Central memory CD8-positive, alpha-beta T cell (primary cell): ENCODE measurements around the gene RNF103.
A peak's percentile ranks its signal among the peaks of the same experiment; 100 is the strongest.
"Not testable (repeated sequence)": the region's sequence is repeated elsewhere in the genome, so short reads cannot be mapped to it uniquely, and the experiment has no call there.

Source experiments
- ATAC-seq: fragments of 150-1000 bp; cut with Tn5 transposase; replicated peaks from 2 replicates; pipeline ENCODE4 v1.10.0; 2022; ENCODE audit warnings: mild to moderate bottlenecking, moderate FRiP score, moderate number of reproducible peaks; ENCODE audit not compliant: poor library complexity, severe bottlenecking; ENCODE audit errors: extremely low read depth
- DNase-seq, 2 donors: peaks; one replicate each; pipeline ENCODE4 v3.0.0; 2021; ENCODE audit warnings: low spot score in 2 of 2
- H3K27ac Mint-ChIP-seq: one replicate; pipeline ENCODE4 v1.8.0; 2022; ENCODE audit warnings: low read depth, mild to moderate bottlenecking, moderate library complexity, mixed read lengths
- H3K27me3 Mint-ChIP-seq: one replicate; pipeline ENCODE4 v1.8.0; 2022; ENCODE audit warnings: mixed read lengths
- H3K36me3 Mint-ChIP-seq: one replicate; pipeline ENCODE4 v1.8.0; 2022; ENCODE audit warnings: mild to moderate bottlenecking, moderate library complexity, mixed read lengths; ENCODE audit not compliant: insufficient read depth
- H3K4me1 Mint-ChIP-seq: one replicate; pipeline ENCODE4 v1.8.0; 2022; ENCODE audit warnings: mixed read lengths
- H3K4me3 Mint-ChIP-seq: one replicate; pipeline ENCODE4 v1.8.0; 2022; ENCODE audit warnings: mild to moderate bottlenecking, moderate library complexity, mixed read lengths
- H3K9me3 Mint-ChIP-seq: one replicate; pipeline ENCODE4 v1.8.0; 2022; ENCODE audit warnings: mixed read lengths

Gene RNF103

DNA sequence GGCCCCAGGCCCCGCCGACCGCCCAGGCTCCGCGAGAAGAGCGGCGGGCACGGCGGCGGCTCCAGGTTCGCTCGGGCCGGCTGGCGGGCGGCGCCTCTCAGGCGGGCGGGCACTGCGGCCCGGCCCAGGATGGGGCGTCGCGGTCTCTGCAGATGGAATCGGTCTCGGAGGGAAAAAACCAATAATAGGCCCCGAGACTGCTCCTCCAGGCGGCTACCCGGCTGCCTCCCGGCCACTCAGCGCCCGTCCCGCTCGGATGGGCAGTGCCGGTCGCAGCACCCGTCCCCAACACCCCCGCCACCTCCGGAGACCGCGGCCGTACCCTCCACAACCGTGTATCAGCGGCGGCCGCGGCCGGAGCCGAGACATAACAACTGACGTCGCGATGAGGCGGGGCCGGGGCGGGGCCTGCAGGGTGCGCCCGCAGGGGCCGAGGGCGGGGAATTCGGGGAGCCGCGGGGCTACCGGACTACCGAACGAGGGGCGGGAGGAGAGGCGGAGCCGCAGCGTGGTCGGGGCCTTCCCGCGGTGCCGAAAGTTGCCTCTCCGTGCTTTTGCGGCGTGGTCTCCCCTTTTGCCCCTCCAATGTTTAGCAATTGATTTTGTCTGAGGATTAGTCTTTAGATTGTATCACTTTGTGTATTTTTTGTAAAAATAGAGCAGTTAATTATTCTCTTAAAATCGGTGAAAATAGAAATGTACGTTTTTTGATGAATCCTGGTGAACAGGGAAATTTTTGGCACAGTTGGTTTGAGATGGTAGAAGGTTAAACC is at the start of gene RNF103:
Gene RNF103 (minus strand): TSS at position 372 of the 773 bp plus-strand sequence. CDS start 979 bp downstream, outside the sequence.
- H3K27ac Mint-ChIP-seq, result peak within 1 kb of the TSS; percentile 92
- peaks cover 25% of the 10 kb centered on the region for H3K36me3 Mint-ChIP-seq
- ATAC-seq, result peak; percentile 81
- peak; percentile 87 to 90 for DNase-seq
- peaks cover 38% of the 10 kb centered on the region for H3K4me1 Mint-ChIP-seq
- H3K27me3 Mint-ChIP-seq, result peaks cover 9% of the 10 kb centered on the region
- H3K9me3 Mint-ChIP-seq, result no peaks in the 10 kb centered on the region
- H3K4me3 Mint-ChIP-seq, result peak within 1 kb of the TSS; percentile 94

DNA sequence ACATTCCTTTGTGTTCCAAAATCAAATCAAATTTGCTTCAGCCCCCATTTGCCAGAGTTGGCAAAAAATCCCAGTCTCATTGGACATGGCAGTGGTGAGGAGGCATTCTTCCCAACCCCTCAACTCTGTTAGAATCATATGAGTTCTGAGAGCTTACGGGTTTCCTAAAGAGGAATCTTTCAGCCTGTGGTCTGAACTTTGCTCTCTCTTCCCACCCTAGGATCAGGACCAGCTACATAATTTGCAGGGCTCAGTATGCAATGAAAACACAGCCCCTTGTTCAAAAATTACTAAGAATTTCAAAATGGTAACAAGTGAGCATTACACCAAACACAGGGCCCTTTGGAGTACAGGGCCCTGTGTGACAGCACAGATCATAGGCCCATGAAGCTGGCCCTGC is 49.3 kb upstream of the RNF103 start:
- no peaks in the 10 kb centered on the region for H3K9me3 Mint-ChIP-seq
- no peaks in the 10 kb centered on the region for H3K4me1 Mint-ChIP-seq
- ATAC-seq (no peak), DNase-seq (no peak)
- H3K27me3 Mint-ChIP-seq, result no peaks in the 10 kb centered on the region
- H3K36me3 Mint-ChIP-seq, result no peaks in the 10 kb centered on the region
- H3K4me3 Mint-ChIP-seq, result no peak overlapping the region
- H3K27ac Mint-ChIP-seq, result no peak overlapping the region

- no peak for ATAC-seq
- H3K4me3 Mint-ChIP-seq, result no peak overlapping the region
- no peaks in the 10 kb centered on the region for H3K9me3 Mint-ChIP-seq
- H3K4me1 Mint-ChIP-seq, result no peaks in the 10 kb centered on the region
- no peaks in the 10 kb centered on the region for H3K36me3 Mint-ChIP-seq
- H3K27ac Mint-ChIP-seq, result no peak overlapping the region
- H3K27me3 Mint-ChIP-seq, result peaks cover 1% of the 10 kb centered on the region
- no peak for DNase-seq
Observed at GRCh38 chr2:86672027-86672545, 48.4 kb upstream of the RNF103 start.

- no peaks in the 10 kb centered on the region for H3K9me3 Mint-ChIP-seq
- no peak overlapping the region for H3K27ac Mint-ChIP-seq
- peaks cover 7% of the 10 kb centered on the region for H3K27me3 Mint-ChIP-seq
- H3K36me3 Mint-ChIP-seq, result no peaks in the 10 kb centered on the region
- DNase-seq (no peak), ATAC-seq (no peak)
- H3K4me3 Mint-ChIP-seq, result no peak overlapping the region
- no peaks in the 10 kb centered on the region for H3K4me1 Mint-ChIP-seq
Observed at GRCh38 chr2:86671337-86671981, 47.8 kb upstream of the RNF103 start.

DNA sequence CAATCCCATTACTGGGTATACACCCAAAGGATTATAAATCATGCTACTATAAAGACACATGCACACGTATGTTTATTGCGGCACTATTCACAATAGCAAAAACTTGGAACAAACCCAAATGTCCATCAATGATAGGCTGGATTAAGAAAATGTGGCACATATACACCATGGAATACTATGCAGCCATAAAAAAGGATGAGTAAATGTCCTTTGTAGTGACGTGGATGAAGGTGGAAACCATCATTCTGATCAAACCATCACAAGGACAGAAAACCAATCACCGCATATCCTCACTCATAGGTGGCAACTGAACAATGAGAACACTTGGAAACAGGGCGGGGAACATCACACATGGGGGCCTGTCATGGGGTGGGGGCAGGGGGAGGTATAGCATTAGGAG is 45.7 kb upstream of the RNF103 start:
- not testable (repeated sequence) for H3K36me3 Mint-ChIP-seq, H3K4me3 Mint-ChIP-seq, H3K27ac Mint-ChIP-seq, H3K9me3 Mint-ChIP-seq, H3K4me1 Mint-ChIP-seq, DNase-seq, ATAC-seq
- H3K27me3 Mint-ChIP-seq, result peaks cover 11% of the 10 kb centered on the region

DNA sequence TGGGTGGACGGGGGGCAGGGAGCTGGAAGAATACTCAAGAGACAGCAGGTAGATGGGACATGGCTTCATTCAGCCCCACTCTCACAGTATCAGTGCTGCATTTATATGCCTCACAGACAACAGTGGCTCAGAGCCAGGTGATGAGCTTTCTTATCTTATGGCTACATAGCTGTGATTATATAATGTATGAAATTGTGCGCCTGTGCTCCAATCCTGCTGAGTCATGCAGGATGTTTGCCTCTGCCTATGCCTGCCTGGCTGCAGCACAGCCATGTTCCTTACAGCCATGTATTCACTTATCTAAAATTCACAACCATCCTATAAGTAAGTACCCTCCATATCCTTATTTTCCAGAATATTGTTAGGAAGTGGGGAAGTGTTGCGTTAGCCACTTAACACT is 37.7 kb upstream of the RNF103 start:
- H3K4me1 Mint-ChIP-seq, result no peaks in the 10 kb centered on the region
- H3K36me3 Mint-ChIP-seq, result peaks cover 2% of the 10 kb centered on the region
- no peak overlapping the region for H3K4me3 Mint-ChIP-seq
- no peak for DNase-seq
- no peak for ATAC-seq
- H3K27ac Mint-ChIP-seq, result no peak overlapping the region
- H3K9me3 Mint-ChIP-seq, result no peaks in the 10 kb centered on the region
- peaks cover 14% of the 10 kb centered on the region for H3K27me3 Mint-ChIP-seq

GRCh38 chr2:86650188-86650587 is 26.5 kb upstream of the RNF103 start:
- no peak for ATAC-seq
- H3K36me3 Mint-ChIP-seq, result no peaks in the 10 kb centered on the region
- no peaks in the 10 kb centered on the region for H3K4me1 Mint-ChIP-seq
- peaks cover 10% of the 10 kb centered on the region for H3K9me3 Mint-ChIP-seq
- no peak overlapping the region for H3K4me3 Mint-ChIP-seq
- no peak for DNase-seq
- peaks cover 22% of the 10 kb centered on the region for H3K27me3 Mint-ChIP-seq
- H3K27ac Mint-ChIP-seq, result no peak overlapping the region

GRCh38 chr2:86649119-86649947 is 25.7 kb upstream of the RNF103 start:
- ATAC-seq, result no peak
- no peaks in the 10 kb centered on the region for H3K36me3 Mint-ChIP-seq
- H3K27ac Mint-ChIP-seq, result no peak overlapping the region
- H3K27me3 Mint-ChIP-seq, result peaks cover 22% of the 10 kb centered on the region
- peaks cover 10% of the 10 kb centered on the region for H3K9me3 Mint-ChIP-seq
- no peaks in the 10 kb centered on the region for H3K4me1 Mint-ChIP-seq
- no peak for DNase-seq
- no peak overlapping the region for H3K4me3 Mint-ChIP-seq

DNA sequence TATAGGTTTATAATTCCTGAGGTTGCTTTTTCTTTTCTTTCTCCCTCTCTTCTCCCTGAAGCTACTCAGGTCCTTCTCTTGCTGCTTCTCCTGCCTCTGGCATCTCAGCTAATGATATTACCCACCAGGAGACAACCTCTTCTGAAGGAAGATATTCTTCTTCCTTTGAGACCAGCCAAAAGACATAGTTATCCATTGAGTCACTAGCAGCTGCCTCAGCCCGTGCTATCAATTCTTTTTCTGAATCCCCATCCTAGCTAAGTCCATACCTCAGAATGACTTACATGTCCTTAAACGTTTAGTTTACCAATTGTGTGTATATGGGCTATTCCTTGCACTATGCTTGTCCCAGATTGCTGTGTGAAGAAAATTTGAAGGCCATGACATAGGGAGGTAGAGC is 25.0 kb upstream of the RNF103 start:
- Mint-ChIP-seq H3K4me3 (no peak overlapping the region), H3K27ac (no peak overlapping the region), H3K4me1 (no peaks in the 10 kb centered on the region), H3K9me3 (peaks cover 10% of the 10 kb centered on the region), H3K36me3 (no peaks in the 10 kb centered on the region), H3K27me3 (peaks cover 27% of the 10 kb centered on the region)
- no peak for DNase-seq
- ATAC-seq, result no peak

DNA sequence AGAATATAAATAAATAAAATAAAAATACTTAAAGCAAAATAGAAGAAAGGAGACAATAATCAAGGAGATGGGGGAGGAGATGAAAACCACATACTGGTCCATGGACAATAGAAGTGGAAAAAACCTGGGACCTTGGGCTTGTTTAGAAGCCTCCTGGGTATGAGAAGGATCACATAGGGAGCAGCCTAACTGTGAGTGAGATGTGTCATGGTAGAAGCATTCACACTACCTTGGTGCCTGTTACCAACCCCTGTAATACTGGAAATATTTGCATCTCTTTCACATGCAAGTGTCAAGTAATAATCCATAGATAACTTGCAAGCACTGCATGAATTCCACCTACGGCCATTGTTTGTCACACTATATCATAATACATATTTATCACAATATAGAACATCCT is 23.2 kb upstream of the RNF103 start:
- Mint-ChIP-seq H3K36me3 (no peaks in the 10 kb centered on the region), H3K27me3 (peaks cover 31% of the 10 kb centered on the region), H3K4me1 (no peaks in the 10 kb centered on the region), H3K9me3 (peaks cover 10% of the 10 kb centered on the region), H3K4me3 (no peak overlapping the region), H3K27ac (no peak overlapping the region)
- no peak for DNase-seq
- ATAC-seq, result no peak

GRCh38 chr2:86646329-86646728 is 22.7 kb upstream of the RNF103 start:
- no peak for ATAC-seq

DNA sequence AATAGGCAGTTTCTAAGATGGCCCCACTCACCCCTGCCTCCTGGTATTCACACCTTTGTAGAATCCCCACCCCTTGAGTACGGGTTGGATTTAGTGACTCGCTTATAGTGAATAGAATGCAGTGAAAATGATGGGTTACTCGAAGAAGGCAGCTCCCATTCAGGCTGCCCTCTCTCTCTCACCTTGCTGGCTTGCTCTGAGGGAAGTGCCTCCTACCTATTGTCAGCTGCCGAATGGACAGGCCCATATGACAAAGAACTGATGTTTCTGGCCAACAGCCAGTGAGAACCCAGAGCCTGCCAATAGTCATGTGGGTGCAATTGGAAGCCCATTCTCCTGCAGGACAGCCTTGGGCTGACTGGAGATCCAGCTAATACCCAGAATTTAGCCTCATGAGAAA is 22.1 kb upstream of the RNF103 start:
- H3K4me1 Mint-ChIP-seq, result no peaks in the 10 kb centered on the region
- H3K4me3 Mint-ChIP-seq, result no peak overlapping the region
- H3K36me3 Mint-ChIP-seq, result no peaks in the 10 kb centered on the region
- H3K27ac Mint-ChIP-seq, result no peak overlapping the region
- DNase-seq, result no peak
- no peak for ATAC-seq
- H3K9me3 Mint-ChIP-seq, result peaks cover 10% of the 10 kb centered on the region
- H3K27me3 Mint-ChIP-seq, result peaks cover 31% of the 10 kb centered on the region

More at GRCh38 chr2:86646329-86646728, 22.7 kb upstream of the RNF103 start:
- H3K27ac Mint-ChIP-seq, result no peak overlapping the region
- H3K4me1 Mint-ChIP-seq, result no peaks in the 10 kb centered on the region
- H3K4me3 Mint-ChIP-seq, result no peak overlapping the region
- H3K36me3 Mint-ChIP-seq, result no peaks in the 10 kb centered on the region
- peaks cover 10% of the 10 kb centered on the region for H3K9me3 Mint-ChIP-seq
- peaks cover 31% of the 10 kb centered on the region for H3K27me3 Mint-ChIP-seq
- DNase-seq, result no peak
